Measurements from ENCODE around the gene NOM1. TPM values are rescaled to one million over a fixed set of nuclear protein-coding genes. Genes with fewer than 3 reads are reported as not detected.

Gene NOM1
- total RNA-seq, 2 experiments from 2014 or later = 25.5 to 27.6 TPM

- Mint-ChIP-seq H3K4me3 (no peak overlapping the region), H3K4me1 (ENCODE audit: low read depth) (peaks cover 33% of the 10 kb centered on the region)
These were observed 53.4 kb downstream of the NOM1 start for GRCh38 chr7:157002819-157003421.

GRCh38 chr7:157003445-157003755 is 53.9 kb downstream of the NOM1 start:
- H3K36me3 ChIP-seq (ENCODE audit: insufficient read depth, low read length) = no peaks in the 10 kb centered on the region
- Mint-ChIP-seq H3K27me3 (peaks cover 74% of the 10 kb centered on the region), H3K36me3 (ENCODE audit: low read depth) (no peaks in the 10 kb centered on the region), H3K27ac (no peak overlapping the region), H3K9me3 (no peaks in the 10 kb centered on the region), H3K4me1 (ENCODE audit: low read depth) (peaks cover 33% of the 10 kb centered on the region), H3K4me3 (no peak overlapping the region)
- TF ChIP-seq CTCF (IDR thresholded peaks at IDR 0.05) = no peak
- intact Hi-C loops (cut with DNase I, micrococcal nuclease) = no loop called here
- H3K4me3 ChIP-seq (ENCODE audit: low read length) = no peak overlapping the region
- H3K27me3 ChIP-seq (ENCODE audit: control insufficient read depth in 1 of 2, insufficient read depth in 2 of 2, low read length in 2 of 2) = peaks cover 79 to 81% of the 10 kb centered on the region in 2 experiments
- CTCF ChIA-PET = no interaction called here
- ATAC-seq (ENCODE audit: poor library complexity) = no peak
- H3K27ac ChIP-seq (ENCODE audit: low read depth in 1 of 2, low read length in 2 of 2) = no peak overlapping the region
- DNase-seq = no peak
- H3K4me1 ChIP-seq (ENCODE audit: insufficient read depth, low read length) = peaks cover 32% of the 10 kb centered on the region
- H3K9me3 ChIP-seq (ENCODE audit: control insufficient read depth in 1 of 2, insufficient read depth in 1 of 2, low read length in 2 of 2) = peaks cover 0 to 39% of the 10 kb centered on the region in 2 experiments
- POLR2A ChIA-PET = no interaction called here

More at GRCh38 chr7:157002819-157003421, 53.4 kb downstream of the NOM1 start:
- Histone ChIP-seq H3K27ac (ENCODE audit: low read depth in 1 of 2, low read length in 2 of 2) (no peak overlapping the region), H3K27me3 (ENCODE audit: control insufficient read depth in 1 of 2, insufficient read depth in 2 of 2, low read length in 2 of 2) (peaks cover 77 to 81% of the 10 kb centered on the region in 2 experiments), H3K4me1 (ENCODE audit: insufficient read depth, low read length) (peaks cover 32% of the 10 kb centered on the region), H3K9me3 (ENCODE audit: control insufficient read depth in 1 of 2, insufficient read depth in 1 of 2, low read length in 2 of 2) (peaks cover 0 to 39% of the 10 kb centered on the region in 2 experiments), H3K36me3 (ENCODE audit: insufficient read depth, low read length) (no peaks in the 10 kb centered on the region), H3K4me3 (ENCODE audit: low read length) (no peak overlapping the region)
- Mint-ChIP-seq H3K9me3 (no peaks in the 10 kb centered on the region), H3K36me3 (ENCODE audit: low read depth) (no peaks in the 10 kb centered on the region), H3K27ac (no peak overlapping the region), H3K27me3 (peaks cover 74% of the 10 kb centered on the region)
- POLR2A ChIA-PET = no interaction called here
- no peak for TF ChIP-seq CTCF (IDR thresholded peaks at IDR 0.05)
- intact Hi-C loops (cut with DNase I, micrococcal nuclease) = no loop called here
- CTCF ChIA-PET = no interaction called here
- ATAC-seq (ENCODE audit: poor library complexity) (no peak), DNase-seq (no peak)

GRCh38 chr7:157003756-157004520 is 54.4 kb downstream of the NOM1 start:
- H3K4me3 ChIP-seq (ENCODE audit: low read length) = no peak overlapping the region
- no peaks in the 10 kb centered on the region for H3K36me3 ChIP-seq (ENCODE audit: insufficient read depth, low read length)
- H3K27ac Mint-ChIP-seq = no peak overlapping the region
- H3K27me3 ChIP-seq (ENCODE audit: control insufficient read depth in 1 of 2, insufficient read depth in 2 of 2, low read length in 2 of 2) = peaks cover 79 to 81% of the 10 kb centered on the region in 2 experiments
- no peak overlapping the region for H3K4me3 Mint-ChIP-seq
- no peak for TF ChIP-seq CTCF (IDR thresholded peaks at IDR 0.05)
- ChIA-PET POLR2A (no interaction called here), CTCF (no interaction called here)
- intact Hi-C loops (cut with DNase I, micrococcal nuclease) = no loop called here
- no peaks in the 10 kb centered on the region for H3K36me3 Mint-ChIP-seq (ENCODE audit: low read depth)
- peaks cover 73% of the 10 kb centered on the region for H3K27me3 Mint-ChIP-seq
- DNase-seq = no peak
- no peaks in the 10 kb centered on the region for H3K9me3 Mint-ChIP-seq
- H3K4me1 ChIP-seq (ENCODE audit: insufficient read depth, low read length) = peaks cover 30% of the 10 kb centered on the region
- H3K27ac ChIP-seq (ENCODE audit: low read depth in 1 of 2, low read length in 2 of 2) = no peak overlapping the region
- peaks cover 0 to 43% of the 10 kb centered on the region in 2 experiments for H3K9me3 ChIP-seq (ENCODE audit: control insufficient read depth in 1 of 2, insufficient read depth in 1 of 2, low read length in 2 of 2)
- peaks cover 30% of the 10 kb centered on the region for H3K4me1 Mint-ChIP-seq (ENCODE audit: low read depth)
- no peak for ATAC-seq (ENCODE audit: poor library complexity)
